ENCODE data around the gene UBXN10. TPM values are rescaled to one million over a fixed set of nuclear protein-coding genes. Genes with fewer than 3 reads are reported as not detected.

The UBXN10 gene
- total RNA-seq, 3 donors from 2014 or later = 1.3 to 6.6 (median 4.9) TPM

Other genes starting within 250 kb of the UBXN10 start
- 100 to 1,000 TPM in 1 of 3 donors, 10 to 100 TPM in 2; 71.4 to 342 (median 91.9) TPM for gene PLA2G2A, start 206.5 kb upstream of the UBXN10 start, total RNA-seq
- gene PLA2G5, start 115.9 kb upstream of the UBXN10 start, total RNA-seq = 1 to 10 TPM in 2 of 3 donors, under 1 TPM in 1; 0.88 to 9.4 (median 1.3) TPM
- gene PLA2G2D, start 66.6 kb upstream of the UBXN10 start, total RNA-seq = under 1 TPM in 1 of 3 donors, not detected in 2; 0.44 TPM
- gene PLA2G2F, start 46.8 kb upstream of the UBXN10 start, total RNA-seq = not detected
- under 1 TPM in 1 of 3 donors, not detected in 2; 0.33 TPM for gene PLA2G2C, start 422 bp downstream of the UBXN10 start, total RNA-seq
- under 1 TPM in 1 of 3 donors, not detected in 2; 0.29 TPM for gene VWA5B1, start 104.8 kb downstream of the UBXN10 start, total RNA-seq

Data from breast epithelium (tissue), 3 donors.